Measurements from ENCODE around the gene RPS10. TPM values are rescaled to one million over a fixed set of nuclear protein-coding genes. Genes with fewer than 3 reads are reported as not detected.

The RPS10 gene
- polyA plus RNA-seq, 1 donor from 2014 or later: 3,258 TPM

DNA sequence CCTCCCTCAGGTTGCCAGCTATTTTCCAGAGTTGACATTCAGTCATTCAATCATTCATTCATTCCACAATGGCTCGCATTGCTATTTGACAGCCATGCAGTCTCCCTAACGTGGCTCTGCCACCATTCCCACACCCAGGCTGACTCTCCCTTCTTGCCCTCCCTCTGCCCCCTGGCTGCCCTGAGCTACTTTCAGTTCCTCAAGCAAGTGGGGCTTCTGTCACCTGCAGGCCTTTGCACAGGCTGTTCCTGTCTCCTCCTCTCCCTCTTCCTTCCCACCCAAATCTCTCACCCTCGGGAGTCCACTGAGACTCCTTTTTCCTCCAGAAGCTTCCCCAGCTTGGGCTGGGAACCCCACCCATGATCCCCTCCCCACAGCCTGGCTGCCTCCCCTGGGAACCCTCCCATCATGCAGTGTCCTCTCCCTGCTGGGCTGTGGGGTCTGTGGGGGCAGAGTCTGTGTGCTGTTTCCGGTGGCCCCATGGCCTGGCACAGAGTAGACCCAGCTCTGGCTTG is 42.6 kb upstream of the RPS10 start:
- Histone ChIP-seq H3K4me3 (ENCODE audit: low read length) (no peak overlapping the region), H3K9me2 (ENCODE audit: insufficient read depth, low read length) (no peaks in the 10 kb centered on the region), H2AFZ (ENCODE audit: low read depth, low read length) (no peak overlapping the region), H3K27me3 (ENCODE audit: insufficient read depth, low read depth, low read length) (peaks cover 9% of the 10 kb centered on the region), H3K9ac (ENCODE audit: low read length) (no peak overlapping the region), H3K27ac (ENCODE audit: low read length) (no peak overlapping the region), H4K20me1 (ENCODE audit: insufficient read depth) (no peaks in the 10 kb centered on the region), H3K4me2 (ENCODE audit: low read length) (no peak overlapping the region), H3K9me3 (ENCODE audit: low read length) (no peaks in the 10 kb centered on the region), H3K79me2 (replicated peaks; ENCODE audit: insufficient read depth, low read length) (no peaks in the 10 kb centered on the region), H3K36me3 (ENCODE audit: insufficient read depth, low read length) (no peaks in the 10 kb centered on the region), H3F3A (ENCODE audit: insufficient read depth, low read length, poor library complexity, severe bottlenecking) (no peaks in the 10 kb centered on the region)
- no peak for TF ChIP-seq RAD21 (conservative IDR thresholded peaks at IDR 0.05)
- TF ChIP-seq, protein P1, sequence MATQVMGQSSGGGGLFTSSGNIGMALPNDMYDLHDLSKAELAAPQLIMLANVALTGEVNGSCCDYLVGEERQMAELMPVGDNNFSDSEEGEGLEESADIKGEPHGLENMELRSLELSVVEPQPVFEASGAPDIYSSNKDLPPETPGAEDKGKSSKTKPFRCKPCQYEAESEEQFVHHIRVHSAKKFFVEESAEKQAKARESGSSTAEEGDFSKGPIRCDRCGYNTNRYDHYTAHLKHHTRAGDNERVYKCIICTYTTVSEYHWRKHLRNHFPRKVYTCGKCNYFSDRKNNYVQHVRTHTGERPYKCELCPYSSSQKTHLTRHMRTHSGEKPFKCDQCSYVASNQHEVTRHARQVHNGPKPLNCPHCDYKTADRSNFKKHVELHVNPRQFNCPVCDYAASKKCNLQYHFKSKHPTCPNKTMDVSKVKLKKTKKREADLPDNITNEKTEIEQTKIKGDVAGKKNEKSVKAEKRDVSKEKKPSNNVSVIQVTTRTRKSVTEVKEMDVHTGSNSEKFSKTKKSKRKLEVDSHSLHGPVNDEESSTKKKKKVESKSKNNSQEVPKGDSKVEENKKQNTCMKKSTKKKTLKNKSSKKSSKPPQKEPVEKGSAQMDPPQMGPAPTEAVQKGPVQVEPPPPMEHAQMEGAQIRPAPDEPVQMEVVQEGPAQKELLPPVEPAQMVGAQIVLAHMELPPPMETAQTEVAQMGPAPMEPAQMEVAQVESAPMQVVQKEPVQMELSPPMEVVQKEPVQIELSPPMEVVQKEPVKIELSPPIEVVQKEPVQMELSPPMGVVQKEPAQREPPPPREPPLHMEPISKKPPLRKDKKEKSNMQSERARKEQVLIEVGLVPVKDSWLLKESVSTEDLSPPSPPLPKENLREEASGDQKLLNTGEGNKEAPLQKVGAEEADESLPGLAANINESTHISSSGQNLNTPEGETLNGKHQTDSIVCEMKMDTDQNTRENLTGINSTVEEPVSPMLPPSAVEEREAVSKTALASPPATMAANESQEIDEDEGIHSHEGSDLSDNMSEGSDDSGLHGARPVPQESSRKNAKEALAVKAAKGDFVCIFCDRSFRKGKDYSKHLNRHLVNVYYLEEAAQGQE (IDR thresholded peaks at IDR 0.05; ENCODE audit: borderline replicate concordance): no peak
- TF ChIP-seq POLR2AphosphoS5 (IDR thresholded peaks at IDR 0.05): no peak
- no peak for TF ChIP-seq MXI1 (conservative IDR thresholded peaks at IDR 0.05; ENCODE audit: poor library complexity, severe bottlenecking)
- no peak for TF ChIP-seq EP300 (conservative IDR thresholded peaks at IDR 0.05; ENCODE audit: poor library complexity, severe bottlenecking)
- TF ChIP-seq EZH2 (IDR thresholded peaks at IDR 0.05; ENCODE audit: borderline replicate concordance, insufficient read depth, low read length, poor library complexity, severe bottlenecking): no peak
- no peak for TF ChIP-seq SMC3 (conservative IDR thresholded peaks at IDR 0.05; ENCODE audit: poor library complexity)
- TF ChIP-seq CTCF (IDR thresholded peaks at IDR 0.05; ENCODE audit: poor library complexity, severe bottlenecking): no peak
- TF ChIP-seq TAF1 (IDR thresholded peaks at IDR 0.05; ENCODE audit: low read depth): no peak

DNA sequence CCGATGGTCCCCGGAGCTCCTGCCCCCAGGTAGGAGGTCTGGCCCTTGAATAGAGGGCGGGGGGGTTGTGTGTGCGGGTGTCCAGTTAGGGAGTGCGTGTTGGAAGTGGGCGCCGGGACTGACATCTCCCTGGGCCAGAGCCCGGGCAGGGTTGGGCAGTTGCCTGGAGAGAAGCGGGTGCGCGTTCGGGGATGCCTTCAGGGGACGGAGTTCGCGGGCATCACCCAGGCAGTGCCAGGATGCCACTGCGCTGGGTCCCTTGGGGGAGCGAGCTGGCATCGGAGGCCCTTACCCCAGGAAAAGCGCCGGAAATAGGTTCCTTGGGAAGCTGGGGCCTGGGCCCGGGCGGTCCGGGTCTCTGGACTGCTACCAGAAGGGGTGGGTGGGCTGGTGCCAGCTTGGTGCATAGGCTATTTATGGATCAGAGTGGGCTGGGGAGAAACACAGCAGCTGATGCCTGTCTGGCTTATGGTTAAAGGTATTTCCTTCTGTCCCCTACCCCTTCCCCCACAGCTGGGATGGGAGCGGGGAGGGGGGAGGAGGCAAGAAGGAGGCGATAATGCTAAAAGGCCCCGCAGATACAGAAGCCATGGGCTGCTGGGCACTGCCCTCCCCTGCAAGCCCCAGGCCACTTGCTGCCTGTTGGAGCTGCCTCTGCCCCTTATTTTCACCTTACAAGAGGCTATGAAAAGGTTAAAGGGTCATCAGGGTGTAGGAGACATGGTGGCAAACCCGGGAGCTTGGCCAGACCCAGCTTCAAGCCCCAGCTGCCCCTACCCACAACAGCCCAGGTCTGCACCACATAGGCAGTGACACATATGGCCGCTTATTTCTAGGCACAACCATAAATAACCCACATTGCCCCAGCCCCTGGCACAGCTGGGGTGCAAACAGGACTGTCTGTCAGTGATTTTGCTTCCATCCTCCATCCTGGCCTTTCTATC is 40.6 kb upstream of the RPS10 start:
- Histone ChIP-seq H3K36me3 (ENCODE audit: insufficient read depth, low read length) (no peaks in the 10 kb centered on the region), H3F3A (ENCODE audit: insufficient read depth, low read length, poor library complexity, severe bottlenecking) (no peaks in the 10 kb centered on the region), H3K4me3 (ENCODE audit: low read length) (peak overlapping the region; percentile 73), H3K9me3 (ENCODE audit: low read length) (no peaks in the 10 kb centered on the region), H3K9ac (ENCODE audit: low read length) (peak overlapping the region; percentile 56), H4K20me1 (ENCODE audit: insufficient read depth) (no peaks in the 10 kb centered on the region), H3K79me2 (replicated peaks; ENCODE audit: insufficient read depth, low read length) (no peaks in the 10 kb centered on the region), H3K27ac (ENCODE audit: low read length) (no peak overlapping the region), H2AFZ (ENCODE audit: low read depth, low read length) (no peak overlapping the region), H3K27me3 (ENCODE audit: insufficient read depth, low read depth, low read length) (peaks cover 9% of the 10 kb centered on the region), H3K9me2 (ENCODE audit: insufficient read depth, low read length) (no peaks in the 10 kb centered on the region), H3K4me2 (ENCODE audit: low read length) (peak overlapping the region; percentile 39)
- TF ChIP-seq CTCF (IDR thresholded peaks at IDR 0.05; ENCODE audit: poor library complexity, severe bottlenecking): no peak
- no peak for TF ChIP-seq POLR2AphosphoS5 (IDR thresholded peaks at IDR 0.05)
- no peak for TF ChIP-seq EP300 (conservative IDR thresholded peaks at IDR 0.05; ENCODE audit: poor library complexity, severe bottlenecking)
- TF ChIP-seq, protein P1 (IDR thresholded peaks at IDR 0.05; ENCODE audit: borderline replicate concordance): no peak
- no peak for TF ChIP-seq RAD21 (conservative IDR thresholded peaks at IDR 0.05)
- no peak for TF ChIP-seq EZH2 (IDR thresholded peaks at IDR 0.05; ENCODE audit: borderline replicate concordance, insufficient read depth, low read length, poor library complexity, severe bottlenecking)
- no peak for TF ChIP-seq TAF1 (IDR thresholded peaks at IDR 0.05; ENCODE audit: low read depth)
- no peak for TF ChIP-seq MXI1 (conservative IDR thresholded peaks at IDR 0.05; ENCODE audit: poor library complexity, severe bottlenecking)
- TF ChIP-seq SMC3 (conservative IDR thresholded peaks at IDR 0.05; ENCODE audit: poor library complexity): no peak

All from neural cell (in vitro differentiated cells).